ENCODE data around the gene TTC17. TPM values are rescaled to one million over a fixed set of nuclear protein-coding genes. Genes with fewer than 3 reads are reported as not detected.
A peak's percentile ranks its signal among the peaks of the same experiment; 100 is the strongest.
"Not testable (repeated sequence)": the region's sequence is repeated elsewhere in the genome, so short reads cannot be mapped to it uniquely, and the experiment has no call there.

Gene TTC17
- total RNA-seq, 1 experiment from 2014 or later = 175 TPM

- no TSS peak for BruUV-seq (replicated peaks)
- CTCF ChIA-PET = no interaction called here
Observed at GRCh38 chr11:43467958-43468357, 109.2 kb downstream of the TTC17 start.

GRCh38 chr11:43477491-43477890 is 118.8 kb downstream of the TTC17 start:
- H3K4me1 ChIP-seq (ENCODE audit: insufficient read depth, low read length, poor library complexity, severe bottlenecking); POLR2A ChIA-PET (ENCODE audit: low non-redundant PET); intact Hi-C loops (cut with micrococcal nuclease; ENCODE audit: unreplicated experiment); BruUV-seq (replicated peaks); DNase-seq (ENCODE audit: low spot score); H3K27ac ChIP-seq (ENCODE audit: low read depth, low read length, poor library complexity, severe bottlenecking); H3K36me3 ChIP-seq (ENCODE audit: insufficient read depth, low read length, poor library complexity, severe bottlenecking); H3K27me3 ChIP-seq (replicated peaks; ENCODE audit: insufficient read depth, low read depth, low read length, poor library complexity); H3K4me3 ChIP-seq (ENCODE audit: low read depth, low read length, poor library complexity, severe bottlenecking); CTCF ChIA-PET: not testable (repeated sequence)
- H3K9me3 ChIP-seq (ENCODE audit: low read depth, low read length, poor library complexity, severe bottlenecking) = peaks cover 14% of the 10 kb centered on the region

More at GRCh38 chr11:43467958-43468357, 109.2 kb downstream of the TTC17 start:
- Histone ChIP-seq H3K27ac (ENCODE audit: low read depth, low read length, poor library complexity, severe bottlenecking) (no peak overlapping the region), H3K36me3 (ENCODE audit: insufficient read depth, low read length, poor library complexity, severe bottlenecking) (peaks cover 60% of the 10 kb centered on the region), H3K4me3 (ENCODE audit: low read depth, low read length, poor library complexity, severe bottlenecking) (no peak overlapping the region), H3K4me1 (ENCODE audit: insufficient read depth, low read length, poor library complexity, severe bottlenecking) (no peaks in the 10 kb centered on the region), H3K27me3 (replicated peaks; ENCODE audit: insufficient read depth, low read depth, low read length, poor library complexity) (no peaks in the 10 kb centered on the region), H3K9me3 (ENCODE audit: low read depth, low read length, poor library complexity, severe bottlenecking) (peaks cover 30% of the 10 kb centered on the region)
- POLR2A ChIA-PET (ENCODE audit: low non-redundant PET) = no interaction called here
- no peak for TF ChIP-seq CTCF (conservative IDR thresholded peaks at IDR 0.05; ENCODE audit: low read depth, low read length)
- TF ChIP-seq EZH2 (IDR thresholded peaks at IDR 0.05; ENCODE audit: borderline replicate concordance, low read depth, low read length, poor library complexity, severe bottlenecking) = no peak
- DNase-seq (ENCODE audit: low spot score) = no peak
- intact Hi-C loops (cut with micrococcal nuclease; ENCODE audit: unreplicated experiment) = no loop called here

GRCh38 chr11:43486141-43486540 is 127.4 kb downstream of the TTC17 start:
- Histone ChIP-seq H3K9me3 (ENCODE audit: low read depth, low read length, poor library complexity, severe bottlenecking) (peaks cover 6% of the 10 kb centered on the region), H3K27me3 (replicated peaks; ENCODE audit: insufficient read depth, low read depth, low read length, poor library complexity) (no peaks in the 10 kb centered on the region), H3K36me3 (ENCODE audit: insufficient read depth, low read length, poor library complexity, severe bottlenecking) (peaks cover 20% of the 10 kb centered on the region), H3K4me3 (ENCODE audit: low read depth, low read length, poor library complexity, severe bottlenecking) (no peak overlapping the region), H3K4me1 (ENCODE audit: insufficient read depth, low read length, poor library complexity, severe bottlenecking) (no peaks in the 10 kb centered on the region), H3K27ac (ENCODE audit: low read depth, low read length, poor library complexity, severe bottlenecking) (no peak overlapping the region)
- DNase-seq (ENCODE audit: low spot score) = peak; percentile 67
- no peak for TF ChIP-seq EZH2 (IDR thresholded peaks at IDR 0.05; ENCODE audit: borderline replicate concordance, low read depth, low read length, poor library complexity, severe bottlenecking)
- no peak for TF ChIP-seq CTCF (conservative IDR thresholded peaks at IDR 0.05; ENCODE audit: low read depth, low read length)
- no TSS peak for BruUV-seq (replicated peaks)
- intact Hi-C loops (cut with micrococcal nuclease; ENCODE audit: unreplicated experiment) = no loop called here
- ChIA-PET CTCF (no interaction called here), POLR2A (ENCODE audit: low non-redundant PET) (no interaction called here)

GRCh38 chr11:43489869-43490465 is 131.2 kb downstream of the TTC17 start:
- Histone ChIP-seq H3K9me3 (ENCODE audit: low read depth, low read length, poor library complexity, severe bottlenecking) (no peaks in the 10 kb centered on the region), H3K36me3 (ENCODE audit: insufficient read depth, low read length, poor library complexity, severe bottlenecking) (peaks cover 52% of the 10 kb centered on the region), H3K4me3 (ENCODE audit: low read depth, low read length, poor library complexity, severe bottlenecking) (no peak overlapping the region), H3K27me3 (replicated peaks; ENCODE audit: insufficient read depth, low read depth, low read length, poor library complexity) (no peaks in the 10 kb centered on the region), H3K4me1 (ENCODE audit: insufficient read depth, low read length, poor library complexity, severe bottlenecking) (no peaks in the 10 kb centered on the region), H3K27ac (ENCODE audit: low read depth, low read length, poor library complexity, severe bottlenecking) (no peak overlapping the region)
- DNase-seq (ENCODE audit: low spot score) = no peak
- intact Hi-C loops (cut with micrococcal nuclease; ENCODE audit: unreplicated experiment) = no loop called here
- ChIA-PET POLR2A (ENCODE audit: low non-redundant PET) (no interaction called here), CTCF (interaction anchor here (0.6 kb wide), 1 partner anchor 51 kb away, joined by 3 read pairs; no protein-coding TSS in a partner anchor)
- no TSS peak for BruUV-seq (replicated peaks)
- no peak for TF ChIP-seq CTCF (conservative IDR thresholded peaks at IDR 0.05; ENCODE audit: low read depth, low read length)
- TF ChIP-seq EZH2 (IDR thresholded peaks at IDR 0.05; ENCODE audit: borderline replicate concordance, low read depth, low read length, poor library complexity, severe bottlenecking) = no peak

Data from A673 (cell line).